Stimulated activated CD8-positive, alpha-beta memory T cell treated with anti-CD3 and anti-CD28 coated beads, Interleukin-12 subunit alpha, Interleukin-12 subunit beta, amount 100 ng/mL, for 1 hour (primary cell): Measurements from ENCODE around the gene PIH1D2.
A peak's percentile ranks its signal among the peaks of the same experiment; 100 is the strongest.
"Not testable (repeated sequence)": the region's sequence is repeated elsewhere in the genome, so short reads cannot be mapped to it uniquely, and the experiment has no call there.

Source experiments
- DNase-seq: peaks from one replicate; pipeline ENCODE4 v3.0.0-alpha.2; 2020; ENCODE audit warnings: low read depth

PIH1D2 gene

DNA sequence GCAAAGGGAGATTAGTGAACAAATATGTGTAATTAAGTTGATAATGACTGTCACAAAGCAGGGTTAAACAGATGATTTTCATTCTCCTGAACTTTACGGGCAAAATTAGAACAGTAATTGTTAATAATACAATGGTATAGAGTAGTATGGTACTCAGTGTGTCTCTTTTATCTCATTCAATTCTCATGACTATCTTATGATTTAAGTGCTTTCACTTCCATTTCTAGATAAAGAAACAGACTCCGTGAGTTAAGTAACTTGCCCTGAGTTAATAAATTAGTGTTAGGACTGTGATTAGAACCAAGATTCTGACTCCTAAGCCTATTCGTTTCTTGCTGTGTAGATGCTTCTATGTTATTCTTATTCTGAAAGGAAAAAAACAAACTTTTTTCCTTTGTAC, 22.0 kb downstream of the PIH1D2 start:
- DNase-seq = no peak

GRCh38 chr11:112050721-112051120, 23.1 kb downstream of the PIH1D2 start:
- no peak for DNase-seq

GRCh38 chr11:112049777-112050176, 24.0 kb downstream of the PIH1D2 start:
- DNase-seq = no peak

- DNase-seq = not testable (repeated sequence)
Measured at GRCh38 chr11:112048256-112048655, 25.6 kb downstream of the PIH1D2 start.

DNA sequence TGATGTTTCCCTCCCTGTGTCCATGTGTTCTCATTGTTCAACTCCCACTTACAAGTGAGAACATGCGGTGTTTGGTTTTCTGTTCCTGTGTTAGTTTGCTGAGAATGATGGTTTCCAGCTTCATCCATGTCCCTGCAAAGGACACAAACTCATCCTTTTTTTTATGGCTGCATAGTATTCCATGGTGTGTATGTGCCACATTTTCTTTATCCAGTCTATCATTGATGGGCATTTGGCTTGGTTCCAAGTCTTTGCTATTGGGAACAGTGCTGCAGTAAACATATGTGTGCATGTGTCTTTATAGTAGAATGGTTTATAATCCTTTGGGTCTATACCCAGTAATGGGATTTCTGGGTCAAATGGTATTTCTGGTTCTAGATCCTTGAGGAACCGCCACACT, 27.2 kb downstream of the PIH1D2 start:
- DNase-seq = not testable (repeated sequence)

GRCh38 chr11:112044961-112045360, 28.9 kb downstream of the PIH1D2 start:
- no peak for DNase-seq

- no peak for DNase-seq
Measured at GRCh38 chr11:112042961-112043304, 30.9 kb downstream of the PIH1D2 start.

DNA sequence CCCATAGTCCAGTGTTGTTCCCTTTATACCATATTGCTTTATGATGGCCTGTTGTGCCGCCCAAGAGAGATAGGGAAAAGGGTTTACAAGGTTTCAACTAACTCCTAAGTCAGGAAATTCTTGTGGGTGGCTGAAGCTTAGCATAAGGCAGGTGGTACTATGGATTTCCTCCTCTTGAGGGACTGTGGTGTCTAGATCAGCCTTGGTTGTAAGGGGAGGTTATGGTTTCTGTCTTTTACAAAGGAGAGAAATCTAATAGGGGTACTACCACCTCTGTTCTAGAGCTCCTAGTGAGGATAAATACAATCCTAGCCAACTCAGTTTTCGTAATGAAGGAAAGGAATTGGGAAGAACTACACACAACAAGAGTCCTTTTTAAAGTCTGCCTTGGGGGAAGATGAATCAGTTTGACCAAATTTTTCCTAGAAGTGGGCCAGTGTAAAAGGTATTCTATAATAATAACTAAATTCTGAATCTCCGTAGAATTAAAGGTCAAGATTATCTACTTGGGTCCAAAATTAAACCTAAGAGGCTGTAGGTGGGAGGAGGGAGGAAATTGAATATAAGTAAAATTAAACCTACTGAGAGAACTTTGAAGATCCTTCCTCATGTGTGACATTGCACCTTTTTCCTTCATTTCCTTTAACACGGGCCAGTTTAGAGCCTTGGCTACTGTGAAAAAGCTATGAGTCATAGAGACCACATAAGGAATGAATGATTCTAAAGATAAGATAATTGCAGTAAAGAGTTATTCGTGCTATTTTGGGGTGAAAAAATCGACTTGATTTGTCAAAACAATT, 31.5 kb downstream of the PIH1D2 start:
- DNase-seq = no peak

DNA sequence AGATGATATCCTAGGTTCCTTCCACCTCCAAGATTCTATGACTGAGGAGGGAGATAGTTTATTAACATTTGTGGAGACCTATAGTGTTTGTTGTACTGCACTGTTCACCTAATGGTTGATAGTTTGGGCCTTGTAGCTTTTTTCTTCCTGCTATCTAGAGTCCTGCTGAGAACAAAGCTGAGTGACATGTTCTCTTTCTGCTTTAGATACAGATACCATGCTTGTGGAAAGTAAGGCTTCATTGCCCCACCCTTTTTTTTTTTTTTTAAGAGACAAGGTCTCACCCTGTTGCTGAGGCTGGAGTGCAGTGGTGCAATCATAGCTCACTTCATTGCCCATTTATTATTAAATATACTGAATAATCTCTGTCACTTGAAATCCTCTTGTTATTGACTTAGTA, 36.3 kb downstream of the PIH1D2 start:
- no peak for DNase-seq

DNA sequence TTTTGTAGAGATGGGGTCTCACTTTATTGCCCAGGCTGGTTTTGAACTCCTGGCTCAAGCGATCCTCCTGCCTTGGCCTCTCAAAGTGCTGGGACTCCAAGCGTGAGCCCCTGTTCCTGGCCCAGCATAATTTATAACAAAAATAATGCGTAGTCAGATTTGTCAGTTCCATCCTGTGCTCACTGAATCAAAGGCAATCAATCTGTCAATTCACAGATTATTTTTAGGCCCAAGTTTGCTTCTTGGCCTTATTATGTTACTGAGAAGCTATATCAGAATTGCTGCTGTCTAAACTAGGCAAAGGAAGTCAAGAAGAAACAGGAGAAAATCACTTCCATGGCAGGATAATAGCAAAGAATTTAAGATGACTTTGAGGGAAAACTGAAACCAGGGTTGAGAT, 39.9 kb downstream of the PIH1D2 start:
- no peak for DNase-seq

- no peak for DNase-seq
Measured at GRCh38 chr11:112029460-112029859, 44.4 kb downstream of the PIH1D2 start.

- DNase-seq = not testable (repeated sequence)
Measured at GRCh38 chr11:112026784-112027410, 46.9 kb downstream of the PIH1D2 start.

DNA sequence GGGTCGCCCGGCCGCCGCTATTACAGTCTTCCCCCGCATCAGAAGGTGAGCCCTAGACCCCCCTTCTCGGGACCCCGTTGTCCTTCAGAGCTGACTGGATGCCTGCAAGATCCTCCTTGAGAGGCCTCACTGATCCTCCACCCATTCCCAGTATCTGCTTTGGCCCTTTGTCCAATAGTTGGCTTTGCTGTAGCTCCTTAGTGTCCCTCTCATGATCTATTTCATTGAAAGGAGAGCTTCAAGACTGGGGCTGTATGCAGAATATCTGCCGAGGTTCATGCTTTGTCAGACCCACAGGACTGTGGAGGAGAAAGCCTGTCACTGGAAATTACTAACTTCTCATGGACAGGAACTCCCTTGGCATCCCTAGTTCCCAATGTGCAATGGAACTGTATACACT, 48.1 kb downstream of the PIH1D2 start:
- DNase-seq = no peak

DNA sequence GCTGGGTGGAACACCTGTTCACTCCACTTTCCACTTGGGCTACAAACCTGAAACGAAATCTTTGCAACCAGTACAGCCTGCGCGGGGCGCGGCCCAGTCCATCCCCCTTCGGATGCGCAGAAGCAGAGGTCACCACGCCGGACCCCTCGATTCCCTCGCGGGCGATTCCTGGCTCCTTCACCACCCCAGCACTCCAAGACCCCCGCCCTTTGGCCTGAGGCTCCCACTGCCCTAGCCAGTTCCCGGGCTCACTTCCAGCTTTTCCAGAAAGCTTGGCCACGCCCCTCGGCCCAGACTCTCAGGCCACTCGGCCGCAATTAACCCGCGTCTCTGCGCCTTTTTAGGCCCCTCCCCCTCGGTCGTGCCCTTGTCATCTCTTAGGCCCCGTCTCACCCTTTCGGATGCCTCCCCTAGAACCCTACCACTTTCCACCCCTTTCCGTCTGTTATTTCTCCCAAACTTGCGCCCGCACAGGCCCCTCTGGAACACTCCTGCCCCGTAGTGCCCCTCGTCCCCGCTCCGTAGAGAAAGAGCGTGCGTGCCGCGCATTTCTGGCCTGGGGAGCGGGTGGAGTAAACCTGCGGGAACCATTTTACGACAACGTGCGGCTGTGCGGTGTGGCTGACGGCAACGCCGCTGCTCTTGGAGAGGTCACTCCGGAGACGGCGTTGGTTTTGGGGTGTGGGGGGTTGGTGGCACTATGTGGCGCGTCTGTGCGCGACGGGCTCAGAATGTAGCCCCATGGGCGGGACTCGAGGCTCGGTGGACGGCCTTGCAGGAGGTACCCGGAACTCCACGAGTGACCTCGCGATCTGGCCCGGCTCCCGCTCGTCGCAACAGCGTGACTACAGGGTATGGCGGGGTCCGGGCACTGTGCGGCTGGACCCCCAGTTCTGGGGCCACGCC, 48.8 kb downstream of the PIH1D2 start, which contains the start of gene DLAT:
DLAT (plus strand) TSS at position 636 of the 906 bp plus-strand sequence; CDS start at position 701, 65 bp downstream.
- peak; percentile 70 for DNase-seq

- DNase-seq = no peak
Measured at GRCh38 chr11:112024178-112024772, 49.5 kb downstream of the PIH1D2 start.

- DNase-seq = no peak
Measured at GRCh38 chr11:112023104-112023503, 50.7 kb downstream of the PIH1D2 start.

- no peak for DNase-seq
Measured at GRCh38 chr11:112019066-112019465, 54.8 kb downstream of the PIH1D2 start.
